ENCODE data around the gene PCID2. TPM values are rescaled to one million over a fixed set of nuclear protein-coding genes. Genes with fewer than 3 reads are reported as not detected.

The PCID2 gene
- total RNA-seq, 1 donor from 2014 or later = 99.6 TPM

GRCh38 chr13:113195360-113195759 lies 13.1 kb downstream of the PCID2 start:
- Histone ChIP-seq H3K79me2 (ENCODE audit: low read depth) (peaks cover 17% of the 10 kb centered on the region), H3K27ac (no peak overlapping the region), H3K9me3 (ENCODE audit: low read depth) (no peaks in the 10 kb centered on the region), H3K4me3 (no peak overlapping the region), H3K4me2 (no peak overlapping the region), H3F3A (ENCODE audit: low read depth) (no peaks in the 10 kb centered on the region), H3K4me1 (no peaks in the 10 kb centered on the region), H3K9ac (no peak overlapping the region), H3K36me3 (peaks cover 13% of the 10 kb centered on the region), H2AFZ (replicated peaks) (no peak overlapping the region), H3K27me3 (no peaks in the 10 kb centered on the region), H4K20me1 (ENCODE audit: low read depth) (peaks cover 8% of the 10 kb centered on the region)
- Mint-ChIP-seq H3K4me3 (no peak overlapping the region), H3K4me1 (no peaks in the 10 kb centered on the region), H3K36me3 (peaks cover 28% of the 10 kb centered on the region), H3K9me3 (no peaks in the 10 kb centered on the region), H3K27me3 (ENCODE audit: insufficient read depth, low read depth) (no peaks in the 10 kb centered on the region), H3K27ac (no peak overlapping the region)
- no peak for TF ChIP-seq EZH2phosphoT487 (IDR thresholded peaks at IDR 0.05)
- no peak for TF ChIP-seq CTCF (IDR thresholded peaks at IDR 0.05)
- TF ChIP-seq EZH2 (IDR thresholded peaks at IDR 0.05) = no peak
- no peak for DNase-seq (ENCODE audit: low spot score)

DNA sequence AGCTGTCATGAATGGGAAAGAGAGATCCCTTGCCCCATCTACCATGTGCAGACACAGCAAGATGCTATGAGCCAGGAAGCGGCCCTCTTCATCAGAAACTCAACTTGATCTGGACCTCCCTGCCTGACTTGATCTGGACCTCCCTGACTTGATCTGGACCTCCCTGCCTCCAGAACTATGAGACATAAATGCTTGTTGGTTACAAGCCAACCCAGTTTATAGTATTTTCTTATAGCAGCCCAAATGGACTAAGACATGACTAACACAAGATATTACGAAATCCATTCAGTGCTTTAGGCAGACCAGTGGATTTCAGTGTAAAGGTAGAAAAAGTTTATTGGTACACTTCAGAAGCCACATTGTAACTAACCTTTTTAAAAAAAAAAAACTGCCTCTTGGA lies 15.6 kb downstream of the PCID2 start:
- H3K36me3 Mint-ChIP-seq = peaks cover 38% of the 10 kb centered on the region
- Histone ChIP-seq H3K9ac (no peak overlapping the region), H3K9me3 (ENCODE audit: low read depth) (no peaks in the 10 kb centered on the region), H3K27me3 (no peaks in the 10 kb centered on the region), H4K20me1 (ENCODE audit: low read depth) (peaks cover 5% of the 10 kb centered on the region), H2AFZ (replicated peaks) (no peak overlapping the region), H3K4me2 (no peak overlapping the region), H3F3A (ENCODE audit: low read depth) (no peaks in the 10 kb centered on the region), H3K27ac (no peak overlapping the region), H3K4me1 (no peaks in the 10 kb centered on the region), H3K79me2 (ENCODE audit: low read depth) (peaks cover 3% of the 10 kb centered on the region), H3K4me3 (no peak overlapping the region), H3K36me3 (peaks cover 22% of the 10 kb centered on the region)
- no peaks in the 10 kb centered on the region for H3K27me3 Mint-ChIP-seq (ENCODE audit: insufficient read depth, low read depth)
- DNase-seq (ENCODE audit: low spot score) = no peak
- no peak overlapping the region for H3K27ac Mint-ChIP-seq
- no peaks in the 10 kb centered on the region for H3K4me1 Mint-ChIP-seq
- no peak overlapping the region for H3K4me3 Mint-ChIP-seq
- no peaks in the 10 kb centered on the region for H3K9me3 Mint-ChIP-seq
- no peak for TF ChIP-seq EZH2phosphoT487 (IDR thresholded peaks at IDR 0.05)
- TF ChIP-seq CTCF (IDR thresholded peaks at IDR 0.05) = no peak
- TF ChIP-seq EZH2 (IDR thresholded peaks at IDR 0.05) = no peak

DNA sequence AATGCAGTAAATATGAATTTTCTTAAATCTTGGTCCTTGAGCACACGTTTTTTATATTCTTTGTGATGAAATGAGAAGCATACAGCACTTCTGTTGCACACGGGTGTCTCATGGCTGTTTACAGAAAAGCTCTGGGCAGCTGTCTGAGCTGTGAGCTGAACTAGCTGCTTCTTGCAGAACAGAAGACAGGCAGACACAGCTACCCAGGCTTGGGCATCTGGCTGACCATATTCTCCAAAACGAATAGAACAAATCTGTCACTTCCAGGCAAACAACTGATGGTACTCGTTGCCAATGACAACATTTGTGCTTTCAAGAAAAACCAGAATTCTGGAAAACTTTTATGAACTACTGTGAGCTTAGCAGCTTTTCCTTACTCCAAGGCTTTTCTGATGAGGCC lies 16.2 kb downstream of the PCID2 start:
- H3K36me3 Mint-ChIP-seq = peaks cover 42% of the 10 kb centered on the region
- no peak overlapping the region for H3K4me3 Mint-ChIP-seq
- no peak for DNase-seq (ENCODE audit: low spot score)
- Histone ChIP-seq H3K27me3 (no peaks in the 10 kb centered on the region), H3K9me3 (ENCODE audit: low read depth) (no peaks in the 10 kb centered on the region), H3K36me3 (peaks cover 22% of the 10 kb centered on the region), H4K20me1 (ENCODE audit: low read depth) (peaks cover 5% of the 10 kb centered on the region), H3K4me1 (no peaks in the 10 kb centered on the region), H3K79me2 (ENCODE audit: low read depth) (peaks cover 3% of the 10 kb centered on the region), H3K4me2 (no peak overlapping the region), H3K9ac (no peak overlapping the region), H2AFZ (replicated peaks) (no peak overlapping the region), H3K4me3 (no peak overlapping the region), H3F3A (ENCODE audit: low read depth) (no peaks in the 10 kb centered on the region), H3K27ac (no peak overlapping the region)
- H3K9me3 Mint-ChIP-seq = no peaks in the 10 kb centered on the region
- H3K4me1 Mint-ChIP-seq = peaks cover 1% of the 10 kb centered on the region
- no peak overlapping the region for H3K27ac Mint-ChIP-seq
- no peak for TF ChIP-seq CTCF (IDR thresholded peaks at IDR 0.05)
- no peaks in the 10 kb centered on the region for H3K27me3 Mint-ChIP-seq (ENCODE audit: insufficient read depth, low read depth)

DNA sequence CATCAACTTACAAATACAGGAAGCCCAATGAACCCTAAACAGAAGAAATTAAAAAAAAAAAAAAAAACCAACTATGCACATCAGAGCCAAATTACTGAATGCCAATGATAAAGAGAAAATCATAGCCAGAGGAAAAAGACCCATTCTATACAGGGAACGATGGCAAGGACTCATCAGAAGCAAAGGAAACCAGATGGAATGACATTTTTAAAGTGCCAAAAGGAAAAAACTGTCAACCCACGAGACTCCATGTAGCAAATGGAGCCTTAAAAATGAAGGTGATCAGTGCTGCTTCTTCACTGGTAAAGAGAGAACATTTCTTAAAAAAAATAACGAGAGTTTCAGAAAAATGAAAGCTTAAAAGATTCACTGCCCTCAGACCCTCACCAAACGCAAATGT lies 18.3 kb downstream of the PCID2 start:
- Histone ChIP-seq H3K4me2 (no peak overlapping the region), H3F3A (ENCODE audit: low read depth) (no peaks in the 10 kb centered on the region), H3K9me3 (ENCODE audit: low read depth) (no peaks in the 10 kb centered on the region), H3K36me3 (peaks cover 11% of the 10 kb centered on the region), H3K4me3 (no peak overlapping the region), H3K4me1 (no peaks in the 10 kb centered on the region), H2AFZ (replicated peaks) (no peak overlapping the region), H3K79me2 (ENCODE audit: low read depth) (no peaks in the 10 kb centered on the region), H3K27ac (no peak overlapping the region), H3K27me3 (no peaks in the 10 kb centered on the region), H4K20me1 (ENCODE audit: low read depth) (no peaks in the 10 kb centered on the region), H3K9ac (no peak overlapping the region)
- H3K9me3 Mint-ChIP-seq = no peaks in the 10 kb centered on the region
- H3K27ac Mint-ChIP-seq = no peak overlapping the region
- peaks cover 36% of the 10 kb centered on the region for H3K36me3 Mint-ChIP-seq
- DNase-seq (ENCODE audit: low spot score) = no peak
- no peaks in the 10 kb centered on the region for H3K27me3 Mint-ChIP-seq (ENCODE audit: insufficient read depth, low read depth)
- no peak overlapping the region for H3K4me3 Mint-ChIP-seq
- TF ChIP-seq EZH2phosphoT487 (IDR thresholded peaks at IDR 0.05) (no peak), EZH2 (IDR thresholded peaks at IDR 0.05) (no peak), CTCF (IDR thresholded peaks at IDR 0.05) (no peak)
- H3K4me1 Mint-ChIP-seq = peaks cover 2% of the 10 kb centered on the region
